NT2/D1 (cell line): ENCODE data around the gene SLC30A10.

Source experiments
- YY1 ChIP-seq: IDR thresholded peaks from 2 replicates; pipeline ENCODE4 v1.6.1; 2011; ENCODE audit not compliant: insufficient read length, insufficient read depth
- ZNF274 ChIP-seq: IDR thresholded peaks from 2 replicates; pipeline ENCODE4 v1.6.1; 2011; ENCODE audit warnings: mild to moderate bottlenecking, low read depth, low read length

- TF ChIP-seq YY1 (no peak), ZNF274 (no peak)
These were observed at the start of gene SLC30A10 for GRCh38 chr1:219927956-219928790.
